ENCODE data around the gene OR2V2. TPM values are rescaled to one million over a fixed set of nuclear protein-coding genes. Genes with fewer than 3 reads are reported as not detected.

OR2V2 gene
- total and polyA plus RNA-seq, 4 donors, result not detected

- peaks cover 0 to under 1% (median under 1%) of the 10 kb centered on the region in 4 donors for H3K4me1 ChIP-seq (ENCODE audit: control insufficient read depth in 4 of 4, insufficient read depth in 4 of 4, low read length in 3 of 4)
- no peak overlapping the region for H3K27ac ChIP-seq (ENCODE audit: low read depth in 1 of 2, low read length in 2 of 2)
- no peaks in the 10 kb centered on the region for H3K27me3 ChIP-seq (ENCODE audit: control insufficient read depth in 4 of 4, insufficient read depth in 4 of 4, low read length in 3 of 4)
- no peak for DNase-seq (ENCODE audit: low spot score)
- no peak overlapping the region for H3K4me3 ChIP-seq (ENCODE audit: low read depth in 1 of 3, low read length in 3 of 3)
- 79% methylated on average over 12 of the region's 12 CpGs for WGBS
- no peaks in the 10 kb centered on the region for H3K9me3 ChIP-seq (ENCODE audit: control insufficient read depth in 4 of 4, low read length in 3 of 4)
- TF ChIP-seq REST (IDR thresholded peaks at IDR 0.05), result no peak
- TF ChIP-seq ZBTB33 (IDR thresholded peaks at IDR 0.05), result no peak
- TF ChIP-seq HNF4A (conservative IDR thresholded peaks at IDR 0.05), result no peak
- TF ChIP-seq CTCF (IDR thresholded peaks at IDR 0.05; ENCODE audit: low read depth, low read length, missing input control), result no peak
- TF ChIP-seq RXRA (IDR thresholded peaks at IDR 0.05), result no peak
- TF ChIP-seq YY1 (IDR thresholded peaks at IDR 0.05), result no peak
- no peak for TF ChIP-seq HNF4G (IDR thresholded peaks at IDR 0.05)
- TF ChIP-seq JUND (IDR thresholded peaks at IDR 0.05), result no peak
- TF ChIP-seq ATF3 (IDR thresholded peaks at IDR 0.05), result no peak
- TF ChIP-seq FOXA1 (IDR thresholded peaks at IDR 0.05), result no peak
- no peak for TF ChIP-seq MAX (IDR thresholded peaks at IDR 0.05)
- no peak for TF ChIP-seq RAD21 (IDR thresholded peaks at IDR 0.05)
- no peak for TF ChIP-seq EGR1 (IDR thresholded peaks at IDR 0.05; ENCODE audit: low read depth in 2 of 2)
- no peak for TF ChIP-seq FOXA2 (IDR thresholded peaks at IDR 0.05)
- no peaks in the 10 kb centered on the region for H3K36me3 ChIP-seq (ENCODE audit: control insufficient read depth in 4 of 4, insufficient read depth in 3 of 4, low read depth in 1 of 4, low read length in 3 of 4)
- no peak overlapping the region for H3K9ac ChIP-seq (ENCODE audit: low read depth in 1 of 2, low read length in 2 of 2)
Observed at GRCh38 chr5:181198106-181198685, 50.8 kb downstream of the OR2V2 start.

GRCh38 chr5:181198905-181199519 lies 51.6 kb downstream of the OR2V2 start:
- no peak overlapping the region for H3K27ac ChIP-seq (ENCODE audit: low read depth in 1 of 2, low read length in 2 of 2)
- H3K36me3 ChIP-seq (ENCODE audit: control insufficient read depth in 4 of 4, insufficient read depth in 3 of 4, low read depth in 1 of 4, low read length in 3 of 4), result no peaks in the 10 kb centered on the region
- no peaks in the 10 kb centered on the region for H3K9me3 ChIP-seq (ENCODE audit: control insufficient read depth in 4 of 4, low read length in 3 of 4)
- 67% methylated on average over 9 of the region's 9 CpGs for WGBS
- H3K4me1 ChIP-seq (ENCODE audit: control insufficient read depth in 4 of 4, insufficient read depth in 4 of 4, low read length in 3 of 4), result peaks cover 0 to 9% (median 4%) of the 10 kb centered on the region in 4 donors
- no peak for DNase-seq (ENCODE audit: low spot score)
- H3K27me3 ChIP-seq (ENCODE audit: control insufficient read depth in 4 of 4, insufficient read depth in 4 of 4, low read length in 3 of 4), result no peaks in the 10 kb centered on the region
- H3K9ac ChIP-seq (ENCODE audit: low read depth in 1 of 2, low read length in 2 of 2), result no peak overlapping the region
- H3K4me3 ChIP-seq (ENCODE audit: low read depth in 1 of 3, low read length in 3 of 3), result no peak overlapping the region
- TF ChIP-seq EGR1 (IDR thresholded peaks at IDR 0.05; ENCODE audit: low read depth in 2 of 2), result no peak
- TF ChIP-seq RAD21 (IDR thresholded peaks at IDR 0.05), result no peak
- no peak for TF ChIP-seq ZBTB33 (IDR thresholded peaks at IDR 0.05)
- TF ChIP-seq REST (IDR thresholded peaks at IDR 0.05), result no peak
- no peak for TF ChIP-seq SP1 (IDR thresholded peaks at IDR 0.05)
- TF ChIP-seq FOXA2 (IDR thresholded peaks at IDR 0.05), result no peak
- TF ChIP-seq TAF1 (conservative IDR thresholded peaks at IDR 0.05), result no peak
- no peak for TF ChIP-seq HNF4G (IDR thresholded peaks at IDR 0.05)
- no peak for TF ChIP-seq FOXA1 (IDR thresholded peaks at IDR 0.05)
- no peak for TF ChIP-seq RXRA (IDR thresholded peaks at IDR 0.05)

Measured in liver (tissue), 9 donors.